Ishikawa (cell line): Measurements from ENCODE around the gene HEATR3.

Experiments
- CEBPB ChIP-seq: IDR thresholded peaks from 2 replicates; pipeline ENCODE4 v1.6.1; 2012
- EP300 ChIP-seq: IDR thresholded peaks from 2 replicates; pipeline ENCODE4 v1.6.1; 2012; ENCODE audit warnings: borderline replicate concordance
- FOXM1 ChIP-seq: IDR thresholded peaks from 2 replicates; pipeline ENCODE4 v1.6.1; 2012; ENCODE audit warnings: low read depth, borderline replicate concordance
- RAD21 ChIP-seq: IDR thresholded peaks from 2 replicates; pipeline ENCODE4 v1.6.1; 2012; ENCODE audit warnings: low read depth
- TAF1 ChIP-seq: IDR thresholded peaks from 2 replicates; pipeline ENCODE4 v1.6.1; 2012; ENCODE audit warnings: low read depth, mild to moderate bottlenecking
- TEAD4 ChIP-seq: IDR thresholded peaks from 2 replicates; pipeline ENCODE4 v1.6.1; 2012
- USF1 ChIP-seq: IDR thresholded peaks from 2 replicates; pipeline ENCODE4 v1.6.1; 2012
- YY1 ChIP-seq: IDR thresholded peaks from 2 replicates; pipeline ENCODE4 v1.6.1; 2012; ENCODE audit warnings: low read depth
- TF ChIP-seq, protein P1 (sequence below): IDR thresholded peaks from 2 replicates; pipeline ENCODE4 v1.6.1; 2012

DNA sequence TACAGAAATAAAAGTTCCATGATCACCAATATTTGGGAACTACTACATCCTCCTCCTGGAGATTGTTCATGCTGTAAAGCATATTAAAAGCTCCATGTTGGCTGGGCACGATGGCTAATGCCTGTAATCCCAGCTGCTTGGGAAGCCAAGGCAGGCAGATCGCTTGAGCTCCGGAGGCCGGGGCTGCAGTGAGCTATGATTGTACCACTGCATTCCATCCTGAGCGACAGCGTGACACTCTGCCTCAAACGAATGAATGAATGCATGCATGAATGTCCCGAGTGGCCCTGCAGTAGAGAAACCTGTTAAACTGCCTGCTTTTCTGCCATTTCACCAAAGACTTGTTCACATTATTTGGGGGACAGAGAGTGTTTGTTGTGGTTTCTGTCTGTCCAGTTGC lies 25.8 kb upstream of the HEATR3 start:
- TF ChIP-seq EP300 = no peak
- TF ChIP-seq, protein P1, sequence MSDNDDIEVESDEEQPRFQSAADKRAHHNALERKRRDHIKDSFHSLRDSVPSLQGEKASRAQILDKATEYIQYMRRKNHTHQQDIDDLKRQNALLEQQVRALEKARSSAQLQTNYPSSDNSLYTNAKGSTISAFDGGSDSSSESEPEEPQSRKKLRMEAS = no peak
- no peak for TF ChIP-seq USF1
- TF ChIP-seq TEAD4 = 0 out of 2 replicates have a peak, but pooled peaks have one; percentile 11
- TF ChIP-seq CEBPB = no peak
- no peak for TF ChIP-seq YY1
- no peak for TF ChIP-seq RAD21
- no peak for TF ChIP-seq TAF1
- no peak for TF ChIP-seq FOXM1
